Measurements from ENCODE around the gene SLIT3.

DNA sequence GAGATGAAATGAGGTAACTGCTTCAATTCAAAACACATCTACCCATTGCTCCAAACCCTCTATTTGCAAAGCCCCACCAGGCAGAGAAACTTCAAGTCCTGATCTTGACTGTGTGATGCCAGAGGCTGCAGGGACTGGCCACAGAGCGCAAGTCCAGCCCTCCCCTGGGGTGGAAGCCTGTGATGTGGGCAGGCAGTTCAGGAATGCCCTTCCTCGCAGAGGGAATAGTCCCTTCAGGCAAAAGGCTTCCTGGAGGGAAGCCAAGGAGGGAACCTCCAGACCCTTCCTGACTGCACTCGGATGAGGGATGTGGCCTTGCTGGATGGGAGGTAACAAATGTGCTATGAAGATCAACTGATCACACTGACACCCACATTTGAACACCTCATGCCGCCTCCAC lies 131.2 kb downstream of the SLIT3 start:
- TF ChIP-seq, protein P1, sequence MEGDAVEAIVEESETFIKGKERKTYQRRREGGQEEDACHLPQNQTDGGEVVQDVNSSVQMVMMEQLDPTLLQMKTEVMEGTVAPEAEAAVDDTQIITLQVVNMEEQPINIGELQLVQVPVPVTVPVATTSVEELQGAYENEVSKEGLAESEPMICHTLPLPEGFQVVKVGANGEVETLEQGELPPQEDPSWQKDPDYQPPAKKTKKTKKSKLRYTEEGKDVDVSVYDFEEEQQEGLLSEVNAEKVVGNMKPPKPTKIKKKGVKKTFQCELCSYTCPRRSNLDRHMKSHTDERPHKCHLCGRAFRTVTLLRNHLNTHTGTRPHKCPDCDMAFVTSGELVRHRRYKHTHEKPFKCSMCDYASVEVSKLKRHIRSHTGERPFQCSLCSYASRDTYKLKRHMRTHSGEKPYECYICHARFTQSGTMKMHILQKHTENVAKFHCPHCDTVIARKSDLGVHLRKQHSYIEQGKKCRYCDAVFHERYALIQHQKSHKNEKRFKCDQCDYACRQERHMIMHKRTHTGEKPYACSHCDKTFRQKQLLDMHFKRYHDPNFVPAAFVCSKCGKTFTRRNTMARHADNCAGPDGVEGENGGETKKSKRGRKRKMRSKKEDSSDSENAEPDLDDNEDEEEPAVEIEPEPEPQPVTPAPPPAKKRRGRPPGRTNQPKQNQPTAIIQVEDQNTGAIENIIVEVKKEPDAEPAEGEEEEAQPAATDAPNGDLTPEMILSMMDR (IDR thresholded peaks at IDR 0.05; ENCODE audit: low read depth, low read length) = no peak
- TF ChIP-seq EZH2phosphoT487 (IDR thresholded peaks at IDR 0.05; ENCODE audit: low read depth) = no peak
